HepG2 (cell line): Measurements from ENCODE around the gene OR2F2. TPM values are rescaled to one million over a fixed set of nuclear protein-coding genes. Genes with fewer than 3 reads are reported as not detected.
A peak's percentile ranks its signal among the peaks of the same experiment; 100 is the strongest.

ENCODE experiments used
- ATAC-seq: fragments of 200-7000 bp; cut with Tn5 transposase; 3 replicates; pipeline ENCODE4 v1.9.1; 2020; ENCODE audit warnings: mild to moderate bottlenecking, moderate library complexity
- BruUV-seq: library from RNA; stranded (reverse); fragments of 400-500 nt; replicated peaks from 2 replicates; lab custom pipeline; 2021; lab: Mats Ljungman, UMichigan
- CTCF ChIA-PET: fragments of 300-600 bp; formaldehyde crosslinking; extraction: SDS; loops from one replicate; lab custom pipeline; 2021; ENCODE audit warnings: low total read pairs, inconsistent platforms, low intra/inter-chr PET ratio; lab: Yijun Ruan, JAX
- POLR2A ChIA-PET: fragments of 350-600 bp; sonication (Branson Sonifier 250); formaldehyde crosslinking; loops from one replicate; lab custom pipeline; 2020; ENCODE audit warnings: antibody characterized with exemption, inconsistent platforms; lab: Yijun Ruan, JAX
- DNase-seq: peaks from one replicate; pipeline ENCODE4 v3.0.0-alpha.2; 2015; ENCODE audit warnings: low spot score
- FAIRE-seq: peaks from 3 replicates; lab custom pipeline; 2011; peaks lifted over from hg19 to GRCh38; lab: Jason Lieb, UNC
- H2AFZ ChIP-seq: one replicate; pipeline ENCODE4 v1.6.1; 2011; ENCODE audit warnings: low read length, inconsistent platforms
- H3K27ac ChIP-seq: fragments of 300-600 bp; 3 replicates; pipeline ENCODE4 v1.8.0; 2011; ENCODE audit warnings: mixed run types, mild to moderate bottlenecking, mixed read lengths, low read length, inconsistent platforms; ENCODE audit not compliant: insufficient read depth; ENCODE audit errors: extremely low read length
- H3K27me3 ChIP-seq, 2 experiments: fragments of 200-600 bp in 1 of 2; 2 replicates in 1 of 2; 3 replicates in 1 of 2; pipeline versions ENCODE4 v1.6.0 to v1.8.0; 2011; ENCODE audit warnings: low read length in 2 of 2, mild to moderate bottlenecking in 2 of 2, moderate library complexity in 2 of 2, inconsistent platforms in 1 of 2; ENCODE audit not compliant: insufficient read depth in 2 of 2, control insufficient read depth in 1 of 2
- H3K36me3 ChIP-seq, 2 experiments: fragments of 200-600 bp in 1 of 2; replicated peaks in 1 of 2; 2 replicates in 1 of 2; 3 replicates in 1 of 2; pipeline versions ENCODE4 v1.5.1 to v1.8.0; 2011; ENCODE audit warnings: low read length in 2 of 2, inconsistent platforms in 1 of 2; ENCODE audit not compliant: insufficient read depth in 2 of 2, control insufficient read depth in 1 of 2
- H3K4me1 ChIP-seq: 2 replicates; pipeline ENCODE4 v1.5.1; 2012; ENCODE audit warnings: low read length, inconsistent platforms; ENCODE audit not compliant: insufficient read depth
- H3K4me2 ChIP-seq: 2 replicates; pipeline ENCODE4 v1.6.0; 2011; ENCODE audit warnings: low read depth, low read length, inconsistent platforms
- H3K4me3 ChIP-seq, 3 experiments: fragments of 200-600 bp in 1 of 3; sonication (generic), shearing (Covaris generic) in 1 of 3; replicated peaks in 1 of 3; 2 replicates each; pipeline ENCODE4 v1.5.1; 2011 to 2016; ENCODE audit warnings: low read length in 3 of 3, inconsistent platforms in 2 of 3, low read depth in 2 of 3, mild to moderate bottlenecking in 2 of 3, control low read depth in 1 of 3, mixed read lengths in 1 of 3; ENCODE audit not compliant: insufficient read depth in 1 of 3
- H3K79me2 ChIP-seq: one replicate; pipeline ENCODE4 v1.6.1; 2011; ENCODE audit warnings: low read length, inconsistent platforms; ENCODE audit not compliant: insufficient read depth
- H3K9ac ChIP-seq: 2 replicates; pipeline ENCODE4 v1.6.0; 2011; ENCODE audit warnings: mild to moderate bottlenecking, low read depth, low read length, inconsistent platforms; ENCODE audit not compliant: insufficient read depth
- H3K9me3 ChIP-seq: 2 replicates; pipeline ENCODE4 v1.5.1; 2012; ENCODE audit warnings: mild to moderate bottlenecking, low read length
- H4K20me1 ChIP-seq: 2 replicates; pipeline ENCODE4 v1.6.0; 2011; ENCODE audit warnings: inconsistent platforms, mild to moderate bottlenecking, low read length, moderate library complexity; ENCODE audit not compliant: insufficient read depth
- ATM ChIP-seq: fragments of 450-650 bp; IDR thresholded peaks from 2 replicates; pipeline ENCODE4 v1.7.1; 2017; ENCODE audit warnings: mild to moderate bottlenecking, borderline replicate concordance
- E2F1 ChIP-seq: sonication (generic); formaldehyde crosslinking; IDR thresholded peaks from 2 replicates; pipeline ENCODE4 v1.5.0; 2020; ENCODE audit warnings: missing genetic modification reagents
- HNRNPK ChIP-seq: fragments of 200-400 bp; formaldehyde crosslinking; IDR thresholded peaks from 2 replicates; pipeline ENCODE4 v1.6.1; 2018; ENCODE audit warnings: low read length, low read depth, moderate library complexity, mild to moderate bottlenecking; ENCODE audit not compliant: poor library complexity, severe bottlenecking
- KDM3A ChIP-seq: IDR thresholded peaks from 2 replicates; pipeline ENCODE4 v1.6.1; 2018; ENCODE audit warnings: low read depth, missing compliant biosample characterization
- MEIS1 ChIP-seq: sonication (generic); formaldehyde crosslinking; IDR thresholded peaks from 2 replicates; pipeline ENCODE4 v1.9.0; 2021; ENCODE audit warnings: mild to moderate bottlenecking, missing genetic modification reagents, moderate library complexity, borderline replicate concordance
- MIXL1 ChIP-seq: IDR thresholded peaks from 2 replicates; pipeline ENCODE4 v1.6.1; 2016
- XRCC5 ChIP-seq: fragments of 200-400 bp; formaldehyde crosslinking; optimal IDR thresholded peaks from 2 replicates; pipeline ENCODE3; 2017; ENCODE audit warnings: mild to moderate bottlenecking, low read length
- ZBTB38 ChIP-seq: sonication (generic); formaldehyde crosslinking; IDR thresholded peaks from 2 replicates; pipeline ENCODE4 v1.5.1; 2020; ENCODE audit warnings: mild to moderate bottlenecking, missing genetic modification reagents
- ZNF10 ChIP-seq: sonication (generic); formaldehyde crosslinking; IDR thresholded peaks from 2 replicates; pipeline ENCODE4 v1.4.0; 2020; ENCODE audit warnings: mild to moderate bottlenecking, low read depth, missing genetic modification reagents, borderline replicate concordance
- WGBS: methylation state at CpG from one replicate; pipeline ENCODE4 v1.1.6; 2017; ENCODE audit warnings: low lambda C conversion rate; 5-methylcytosine and 5-hydroxymethylcytosine counted together
- in situ Hi-C: cut with HindIII; loops from 2 replicates; pipeline ENCODE4 v1.10.0; 2017; ENCODE audit warnings: low pct_unique_long_range_greater_than_20kb; ENCODE audit not compliant: extremely low pct_ligation_motif_present
- intact Hi-C: fragments of 100-400 bp; cut with micrococcal nuclease; formaldehyde crosslinking; loops from one replicate; pipeline ENCODE4 v1.10.0; 2022; ENCODE audit not compliant: unreplicated experiment
- polyA plus RNA-seq, 8 experiments: library from polyadenylated mRNA; depleted of rRNA in 3 of 8; stranded (reverse) in 7 of 8; unstranded in 1 of 8; fragments of >200 nt; fragmentation: Illumina TruSeq in 4 of 8; extraction: Trizol in 4 of 8; gene quantifications; 2 replicates each; pipeline versions ENCODE4 v1.2.1 to v1.2.3, GENCODE V29; 2011 to 2016; ENCODE audit warnings: low read depth in 4 of 8, missing spikeins in 1 of 8, mixed read lengths in 1 of 8; ENCODE audit not compliant: insufficient read depth in 1 of 8
- total RNA-seq, 5 experiments: library from RNA; depleted of rRNA; stranded (reverse); fragments of >200 nt; fragmentation: Illumina TruSeq; extraction: Trizol; gene quantifications; 2 replicates each; pipeline ENCODE4 v1.2.3, GENCODE V29; 2016; ENCODE audit warnings: low read depth in 1 of 5
- TF ChIP-seq, protein P1 (sequence below): sonication (generic); formaldehyde crosslinking; IDR thresholded peaks from 2 replicates; pipeline ENCODE4; 2020; ENCODE audit warnings: missing genetic modification reagents, mild to moderate bottlenecking, borderline replicate concordance
- TF ChIP-seq, protein P2 (sequence below): sonication (generic); formaldehyde crosslinking; IDR thresholded peaks from 2 replicates; pipeline ENCODE4 v1.4.0; 2020; ENCODE audit warnings: missing genetic modification reagents

Gene OR2F2
- total and polyA plus RNA-seq, 2 of the 13 experiments (the other 11 are each of a cell fraction or from before 2014, with no cell fraction given): 0.13 TPM; not detected in 1

DNA sequence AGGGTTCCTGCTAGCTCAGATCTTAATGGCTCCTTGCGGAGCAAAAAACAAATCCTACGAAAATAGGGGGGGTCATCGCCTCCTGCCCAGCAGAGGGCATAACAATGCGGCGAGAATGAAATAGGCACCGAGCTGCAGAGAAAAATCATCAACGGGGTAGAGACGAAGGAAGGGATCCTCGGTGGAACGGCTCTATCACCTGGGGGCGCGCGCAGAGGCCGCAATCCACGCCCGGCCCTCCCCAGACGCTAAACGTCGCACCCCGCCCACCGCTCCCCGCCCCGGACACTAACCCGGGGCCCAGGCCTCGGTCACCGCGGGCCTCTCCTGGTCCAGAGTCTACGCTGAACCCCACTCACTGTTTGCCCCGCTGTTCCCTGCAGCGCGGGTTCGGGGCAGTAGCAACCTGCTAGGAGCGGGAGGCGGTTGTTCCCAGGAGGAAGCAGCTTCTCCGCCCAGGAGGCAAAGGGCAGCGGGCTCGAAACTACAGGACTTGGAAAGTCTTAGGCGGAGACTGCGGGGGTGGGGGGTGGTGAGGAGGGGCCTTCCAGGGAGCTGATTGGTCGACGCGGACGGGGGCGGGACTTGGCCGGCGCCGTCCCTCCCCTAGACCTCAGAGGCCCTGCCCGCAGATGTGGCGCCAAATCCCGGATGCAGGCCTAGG is 33.2 kb upstream of the OR2F2 start, which contains the start of gene TCAF1 (continued):
- TF ChIP-seq, protein P1, sequence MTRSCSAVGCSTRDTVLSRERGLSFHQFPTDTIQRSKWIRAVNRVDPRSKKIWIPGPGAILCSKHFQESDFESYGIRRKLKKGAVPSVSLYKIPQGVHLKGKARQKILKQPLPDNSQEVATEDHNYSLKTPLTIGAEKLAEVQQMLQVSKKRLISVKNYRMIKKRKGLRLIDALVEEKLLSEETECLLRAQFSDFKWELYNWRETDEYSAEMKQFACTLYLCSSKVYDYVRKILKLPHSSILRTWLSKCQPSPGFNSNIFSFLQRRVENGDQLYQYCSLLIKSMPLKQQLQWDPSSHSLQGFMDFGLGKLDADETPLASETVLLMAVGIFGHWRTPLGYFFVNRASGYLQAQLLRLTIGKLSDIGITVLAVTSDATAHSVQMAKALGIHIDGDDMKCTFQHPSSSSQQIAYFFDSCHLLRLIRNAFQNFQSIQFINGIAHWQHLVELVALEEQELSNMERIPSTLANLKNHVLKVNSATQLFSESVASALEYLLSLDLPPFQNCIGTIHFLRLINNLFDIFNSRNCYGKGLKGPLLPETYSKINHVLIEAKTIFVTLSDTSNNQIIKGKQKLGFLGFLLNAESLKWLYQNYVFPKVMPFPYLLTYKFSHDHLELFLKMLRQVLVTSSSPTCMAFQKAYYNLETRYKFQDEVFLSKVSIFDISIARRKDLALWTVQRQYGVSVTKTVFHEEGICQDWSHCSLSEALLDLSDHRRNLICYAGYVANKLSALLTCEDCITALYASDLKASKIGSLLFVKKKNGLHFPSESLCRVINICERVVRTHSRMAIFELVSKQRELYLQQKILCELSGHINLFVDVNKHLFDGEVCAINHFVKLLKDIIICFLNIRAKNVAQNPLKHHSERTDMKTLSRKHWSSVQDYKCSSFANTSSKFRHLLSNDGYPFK (CRISPR knock-in tag): peak; percentile 83; the same call in 1 of the 2 replicates
- TF ChIP-seq XRCC5 (peak; percentile 84), E2F1 (CRISPR knock-in tag) (peak; percentile 83; the same call in 1 of the 2 replicates), KDM3A (peak; percentile 75; the same call in 1 of the 2 replicates)

GRCh38 chr7:143902332-143902899 is 32.6 kb upstream of the OR2F2 start:
- ChIA-PET POLR2A (interaction anchor here (0.9 to 9.4 kb wide), 14 partner anchors 9 to 130 kb away, joined by 3 to 174 read pairs (median 6); no protein-coding TSS in a partner anchor), CTCF (interaction anchor here (1.2 kb wide), 1 partner anchor 125 kb away, joined by 4 read pairs; no protein-coding TSS in a partner anchor)
- DNase-seq: no peak
- H3K9ac ChIP-seq: no peak overlapping the region
- in situ Hi-C loops: loop anchor here (25.0 kb wide), 1 partner anchor 515 kb away; the partner anchor contains the start of gene ZYX
- no peak for ATAC-seq
- 0 out of 2 replicates have a peak, but pooled peaks have one; percentile 10 for TF ChIP-seq MEIS1 (CRISPR knock-in tag)
- no peak for TF ChIP-seq ATM
- TF ChIP-seq ZNF10 (CRISPR knock-in tag): no peak
- TF ChIP-seq ZBTB38: peak; percentile 77; the same call in 1 of the 2 replicates
- peak; percentile 81 for TF ChIP-seq HNRNPK
- no peak for TF ChIP-seq MIXL1 (CRISPR knock-in tag)
- TF ChIP-seq, protein P2, sequence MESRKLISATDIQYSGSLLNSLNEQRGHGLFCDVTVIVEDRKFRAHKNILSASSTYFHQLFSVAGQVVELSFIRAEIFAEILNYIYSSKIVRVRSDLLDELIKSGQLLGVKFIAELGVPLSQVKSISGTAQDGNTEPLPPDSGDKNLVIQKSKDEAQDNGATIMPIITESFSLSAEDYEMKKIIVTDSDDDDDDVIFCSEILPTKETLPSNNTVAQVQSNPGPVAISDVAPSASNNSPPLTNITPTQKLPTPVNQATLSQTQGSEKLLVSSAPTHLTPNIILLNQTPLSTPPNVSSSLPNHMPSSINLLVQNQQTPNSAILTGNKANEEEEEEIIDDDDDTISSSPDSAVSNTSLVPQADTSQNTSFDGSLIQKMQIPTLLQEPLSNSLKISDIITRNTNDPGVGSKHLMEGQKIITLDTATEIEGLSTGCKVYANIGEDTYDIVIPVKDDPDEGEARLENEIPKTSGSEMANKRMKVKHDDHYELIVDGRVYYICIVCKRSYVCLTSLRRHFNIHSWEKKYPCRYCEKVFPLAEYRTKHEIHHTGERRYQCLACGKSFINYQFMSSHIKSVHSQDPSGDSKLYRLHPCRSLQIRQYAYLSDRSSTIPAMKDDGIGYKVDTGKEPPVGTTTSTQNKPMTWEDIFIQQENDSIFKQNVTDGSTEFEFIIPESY (CRISPR knock-in tag): peak; percentile 26; the same call in 1 of the 2 replicates
- TF ChIP-seq, all 625 proteins: peak for 4
- Histone ChIP-seq H4K20me1 (0 out of 2 replicates have a peak, but pooled peaks cover 4% of the 10 kb centered on the region), H3K4me2 (peak overlapping the region; percentile 57), H2AFZ (no peak overlapping the region), H3K4me1 (peaks cover 70% of the 10 kb centered on the region), H3K9me3 (no peaks in the 10 kb centered on the region), H3K79me2 (peaks cover 41% of the 10 kb centered on the region), H3K27ac (peak overlapping the region; percentile 99), H3K36me3 (peaks cover 0 to 3% of the 10 kb centered on the region in 2 experiments; a peak in 1 of 5 replicates), H3K27me3 (no peaks in the 10 kb centered on the region; a peak in 1 of 5 replicates), H3K4me3 (peak overlapping the region in 1 of 3 experiments; percentile 90; a peak in 2 of 6 replicates)
- 62% methylated on average over 14 of the region's 14 CpGs for WGBS
- intact Hi-C loops: loop anchor here (1.0 to 5.0 kb wide), 2 partner anchors 75 to 110 kb away; no protein-coding TSS in a partner anchor
- FAIRE-seq: no peak
- BruUV-seq: no TSS peak
